CD4-positive, alpha-beta memory T cell (primary cell): ENCODE results near the gene CCDC24. TPM values are rescaled to one million over a fixed set of nuclear protein-coding genes. Genes with fewer than 3 reads are reported as not detected.
A peak's percentile ranks its signal among the peaks of the same experiment; 100 is the strongest.

ENCODE experiments used
- CTCF ChIA-PET: fragments of 350-600 bp; sonication (Branson Sonifier 250); formaldehyde crosslinking; loops from one replicate; lab custom pipeline; 2021; ENCODE audit warnings: inconsistent platforms; ENCODE audit not compliant: partially characterized antibody; lab: Charles Lee
- POLR2A ChIA-PET: fragments of 350-600 bp; sonication (Branson Sonifier 250); formaldehyde crosslinking; loops from one replicate; lab custom pipeline; 2021; ENCODE audit not compliant: partially characterized antibody; lab: Charles Lee
- DNase-seq, 5 donors: peaks; one replicate each; pipeline versions ENCODE4 v3.0.0 to v3.0.0-alpha.2; 2020 to 2022; ENCODE audit warnings: mixed read lengths in 1 of 5
- H3K27ac ChIP-seq: one replicate; pipeline ENCODE4 v1.7.0; 2013; ENCODE audit warnings: low read depth, low read length
- H3K27me3 ChIP-seq: 2 replicates; pipeline ENCODE4 v1.7.0; 2013; ENCODE audit warnings: mild to moderate bottlenecking, low read length, moderate library complexity; ENCODE audit not compliant: insufficient read depth
- H3K36me3 ChIP-seq: 2 replicates; pipeline ENCODE4 v1.7.0; 2013; ENCODE audit warnings: mild to moderate bottlenecking, low read length, moderate library complexity; ENCODE audit not compliant: insufficient read depth
- H3K4me1 ChIP-seq: 2 replicates; pipeline ENCODE4 v1.7.0; 2013; ENCODE audit warnings: mild to moderate bottlenecking, low read length, moderate library complexity; ENCODE audit not compliant: insufficient read depth
- H3K4me3 ChIP-seq, 2 donors: one replicate each; pipeline ENCODE4 v1.7.0; 2013; ENCODE audit warnings: low read length in 2 of 2, mild to moderate bottlenecking in 1 of 2
- H3K9me3 ChIP-seq, 2 donors: one replicate each; pipeline ENCODE4 v1.7.0; 2013; ENCODE audit warnings: low read length in 2 of 2, control low read depth in 1 of 2; ENCODE audit not compliant: control insufficient read depth in 1 of 2
- H3K27ac Mint-ChIP-seq, 7 donors: one replicate each; pipeline ENCODE4 v1.8.0; 2020 to 2021; ENCODE audit warnings: mixed read lengths in 7 of 7, mild to moderate bottlenecking in 6 of 7, inconsistent platforms in 3 of 7, moderate library complexity in 3 of 7
- H3K27me3 Mint-ChIP-seq, 2 donors: one replicate each; pipeline ENCODE4 v1.8.0; 2020 to 2021; ENCODE audit warnings: mixed read lengths in 2 of 2
- H3K36me3 Mint-ChIP-seq, 2 donors: one replicate each; pipeline ENCODE4 v1.8.0; 2020 to 2021; ENCODE audit warnings: mixed read lengths in 2 of 2, inconsistent platforms in 1 of 2, mild to moderate bottlenecking in 1 of 2
- H3K4me1 Mint-ChIP-seq, 4 donors: one replicate each; pipeline ENCODE4 v1.8.0; 2020 to 2021; ENCODE audit warnings: mixed read lengths in 4 of 4, mild to moderate bottlenecking in 1 of 4
- H3K4me3 Mint-ChIP-seq, 8 donors: one replicate each; pipeline ENCODE4 v1.8.0; 2020 to 2021; ENCODE audit warnings: mixed read lengths in 8 of 8, mild to moderate bottlenecking in 7 of 8, moderate library complexity in 6 of 8, inconsistent platforms in 3 of 8
- H3K9me3 Mint-ChIP-seq, 8 donors: one replicate each; pipeline ENCODE4 v1.8.0; 2020 to 2021; ENCODE audit warnings: mixed read lengths in 8 of 8, mild to moderate bottlenecking in 5 of 8, inconsistent platforms in 3 of 8, moderate library complexity in 1 of 8
- intact Hi-C: fragments of 100-400 bp; cut with micrococcal nuclease; formaldehyde crosslinking; loops from one replicate; pipeline ENCODE4 v1.15.1; 2023
- polyA plus RNA-seq, 2 donors: library from polyadenylated mRNA; unstranded; fragments of 300-500 nt; fragmentation: Illumina TruSeq; gene quantifications; one replicate each; pipeline ENCODE4 v1.2.3, GENCODE V29; 2021
- total RNA-seq, 2 experiments: library from RNA; stranded (reverse); gene quantifications; one replicate each; pipeline ENCODE4 v1.2.3, GENCODE V29; 2021

CCDC24 gene
- total and polyA plus RNA-seq, 4 experiments from 2014 or later = 1.1 to 1.9 (median 1.5) TPM

GRCh38 chr1:44024031-44024902 is 32.9 kb downstream of the CCDC24 start:
- Mint-ChIP-seq H3K36me3 (no peaks in the 10 kb centered on the region), H3K27ac (no peak overlapping the region), H3K4me1 (peaks cover 5 to 14% (median 9%) of the 10 kb centered on the region in 4 donors), H3K27me3 (peaks cover 0 to 2% of the 10 kb centered on the region in 2 donors), H3K9me3 (no peaks in the 10 kb centered on the region), H3K4me3 (no peak overlapping the region)
- no peaks in the 10 kb centered on the region for H3K27me3 ChIP-seq
- intact Hi-C loops = no loop called here
- CTCF ChIA-PET = interaction anchor here (0.9 to 3.1 kb wide), 2 partner anchors 12 to 19 kb away, joined by 3 to 18 read pairs; no protein-coding TSS in a partner anchor
- H3K36me3 ChIP-seq = no peaks in the 10 kb centered on the region
- H3K27ac ChIP-seq = no peak overlapping the region
- H3K4me1 ChIP-seq = peaks cover 4% of the 10 kb centered on the region
- DNase-seq = no peak
- H3K4me3 ChIP-seq = no peak overlapping the region
- POLR2A ChIA-PET = no interaction called here
- H3K9me3 ChIP-seq = no peaks in the 10 kb centered on the region

- DNase-seq = no peak
- POLR2A ChIA-PET = no interaction called here
Measured at GRCh38 chr1:44024903-44025525, 33.6 kb downstream of the CCDC24 start.

GRCh38 chr1:44025816-44026215 is 34.4 kb downstream of the CCDC24 start:
- Histone ChIP-seq H3K27me3 (no peaks in the 10 kb centered on the region), H3K36me3 (no peaks in the 10 kb centered on the region), H3K9me3 (no peaks in the 10 kb centered on the region), H3K4me3 (no peak overlapping the region), H3K4me1 (peaks cover 9% of the 10 kb centered on the region), H3K27ac (no peak overlapping the region)
- DNase-seq = no peak
- ChIA-PET POLR2A (no interaction called here), CTCF (interaction anchor here (2.8 kb wide), 1 partner anchor 11 kb away, joined by 12 read pairs; no protein-coding TSS in a partner anchor)
- H3K36me3 Mint-ChIP-seq = no peaks in the 10 kb centered on the region
- no peaks in the 10 kb centered on the region for H3K9me3 Mint-ChIP-seq
- peak overlapping the region in 1 of 8 donors; percentile 11 for H3K4me3 Mint-ChIP-seq
- peaks cover 10 to 21% (median 15%) of the 10 kb centered on the region in 4 donors for H3K4me1 Mint-ChIP-seq
- intact Hi-C loops = no loop called here
- no peak overlapping the region for H3K27ac Mint-ChIP-seq
- H3K27me3 Mint-ChIP-seq = peaks cover 0 to 2% of the 10 kb centered on the region in 2 donors

More at GRCh38 chr1:44024903-44025525, 33.6 kb downstream of the CCDC24 start:
- H3K27ac Mint-ChIP-seq = peak overlapping the region in 2 of 7 donors; percentile 1 to 13
- Histone ChIP-seq H3K9me3 (no peaks in the 10 kb centered on the region), H3K27me3 (no peaks in the 10 kb centered on the region), H3K27ac (no peak overlapping the region), H3K4me1 (peaks cover 9% of the 10 kb centered on the region), H3K36me3 (no peaks in the 10 kb centered on the region), H3K4me3 (no peak overlapping the region)
- H3K9me3 Mint-ChIP-seq = no peaks in the 10 kb centered on the region
- H3K36me3 Mint-ChIP-seq = no peaks in the 10 kb centered on the region
- no peak overlapping the region for H3K4me3 Mint-ChIP-seq
- CTCF ChIA-PET = interaction anchor here (0.9 kb wide), 1 partner anchor 12 kb away, joined by 3 read pairs; no protein-coding TSS in a partner anchor
- peaks cover 0 to 2% of the 10 kb centered on the region in 2 donors for H3K27me3 Mint-ChIP-seq
- intact Hi-C loops = no loop called here
- peaks cover 10 to 21% (median 15%) of the 10 kb centered on the region in 4 donors for H3K4me1 Mint-ChIP-seq

- Mint-ChIP-seq H3K27ac (no peak overlapping the region), H3K27me3 (no peaks in the 10 kb centered on the region), H3K4me3 (no peak overlapping the region), H3K9me3 (no peaks in the 10 kb centered on the region), H3K36me3 (peaks cover 0 to 2% of the 10 kb centered on the region in 2 donors), H3K4me1 (peaks cover 12 to 33% (median 22%) of the 10 kb centered on the region in 4 donors)
- no peak for DNase-seq
- Histone ChIP-seq H3K27ac (no peak overlapping the region), H3K36me3 (no peaks in the 10 kb centered on the region), H3K9me3 (no peaks in the 10 kb centered on the region), H3K4me1 (peaks cover 15% of the 10 kb centered on the region), H3K4me3 (no peak overlapping the region), H3K27me3 (no peaks in the 10 kb centered on the region)
- POLR2A ChIA-PET = no interaction called here
- intact Hi-C loops = no loop called here
- CTCF ChIA-PET = interaction anchor here (1.0 to 11.7 kb wide), 3 partner anchors 9 to 494 kb away, joined by 3 to 225 read pairs (median 12); no protein-coding TSS in a partner anchor
Measured at GRCh38 chr1:44027320-44027719, 35.9 kb downstream of the CCDC24 start.

GRCh38 chr1:44029260-44029910 is 38.0 kb downstream of the CCDC24 start:
- ChIA-PET POLR2A (interaction anchor here (0.8 to 2.3 kb wide), 5 partner anchors 37 to 603 kb away, joined by 3 to 6 read pairs (median 5); partner anchors contain the start of genes IPO13 and KDM4A), CTCF (interaction anchor here (1.5 to 11.7 kb wide), 2 partner anchors 26 to 266 kb away, joined by 3 to 225 read pairs; no protein-coding TSS in a partner anchor)
- H3K27me3 Mint-ChIP-seq = no peaks in the 10 kb centered on the region
- Histone ChIP-seq H3K36me3 (no peaks in the 10 kb centered on the region), H3K27ac (peak overlapping the region; percentile 64), H3K4me1 (peaks cover 18% of the 10 kb centered on the region), H3K4me3 (peak overlapping the region; percentile 66 to 69), H3K27me3 (no peaks in the 10 kb centered on the region), H3K9me3 (no peaks in the 10 kb centered on the region)
- no peaks in the 10 kb centered on the region for H3K9me3 Mint-ChIP-seq
- peak overlapping the region; percentile 88 to 98 (median 96) for H3K4me3 Mint-ChIP-seq
- intact Hi-C loops = no loop called here
- peaks cover 17 to 39% (median 26%) of the 10 kb centered on the region in 4 donors for H3K4me1 Mint-ChIP-seq
- H3K27ac Mint-ChIP-seq = peak overlapping the region; percentile 79 to 97 (median 96)
- DNase-seq = no peak
- peaks cover 0 to 2% of the 10 kb centered on the region in 2 donors for H3K36me3 Mint-ChIP-seq

- peak; percentile 84 to 89 (median 86) for DNase-seq
- peaks cover 18% of the 10 kb centered on the region for H3K4me1 ChIP-seq
- Mint-ChIP-seq H3K36me3 (peaks cover 0 to 2% of the 10 kb centered on the region in 2 donors), H3K27ac (peak overlapping the region; percentile 95 to 97 (median 96)), H3K4me3 (peak overlapping the region; percentile 89 to 98 (median 96)), H3K9me3 (no peaks in the 10 kb centered on the region), H3K4me1 (peaks cover 17 to 39% (median 26%) of the 10 kb centered on the region in 4 donors), H3K27me3 (no peaks in the 10 kb centered on the region)
- H3K9me3 ChIP-seq = no peaks in the 10 kb centered on the region
- peak overlapping the region; percentile 66 to 69 for H3K4me3 ChIP-seq
- peak overlapping the region; percentile 64 for H3K27ac ChIP-seq
- H3K27me3 ChIP-seq = no peaks in the 10 kb centered on the region
- intact Hi-C loops = loop anchor here (1.0 kb wide), 4 partner anchors 39 to 84 kb away; partner anchors contain the start of genes ATP6V0B, CCDC24 and IPO13
- POLR2A ChIA-PET = interaction anchor here (0.8 to 2.3 kb wide), 7 partner anchors 38 to 602 kb away, joined by 3 to 6 read pairs (median 5); partner anchors contain the start of genes IPO13 and KDM4A
- CTCF ChIA-PET = interaction anchor here (1.0 to 11.7 kb wide), 3 partner anchors 10 to 267 kb away, joined by 3 to 225 read pairs (median 3); no protein-coding TSS in a partner anchor
- H3K36me3 ChIP-seq = no peaks in the 10 kb centered on the region
Measured at GRCh38 chr1:44029911-44030604, 38.7 kb downstream of the CCDC24 start.
